ENCODE data around the gene CYYR1. TPM values are rescaled to one million over a fixed set of nuclear protein-coding genes. Genes with fewer than 3 reads are reported as not detected.
"Not testable (repeated sequence)": the region's sequence is repeated elsewhere in the genome, so short reads cannot be mapped to it uniquely, and the experiment has no call there.

Gene CYYR1
- total RNA-seq, 1 donor from 2014 or later, result 40.7 TPM

GRCh38 chr21:26460621-26461020 is 112.5 kb downstream of the CYYR1 start:
- H3K4me1 Mint-ChIP-seq (ENCODE audit: low read depth, unreplicated experiment), result peaks cover 3% of the 10 kb centered on the region
- no peak for DNase-seq
- H3K9me3 Mint-ChIP-seq (ENCODE audit: unreplicated experiment), result peaks cover 10% of the 10 kb centered on the region
- peaks cover 2% of the 10 kb centered on the region for H3K27me3 Mint-ChIP-seq (ENCODE audit: unreplicated experiment)
- no peaks in the 10 kb centered on the region for H3K36me3 Mint-ChIP-seq (ENCODE audit: unreplicated experiment)
- TF ChIP-seq CTCF (IDR thresholded peaks at IDR 0.05; ENCODE audit: partially characterized antibody, unreplicated experiment), result no peak
- no peak overlapping the region for H3K27ac Mint-ChIP-seq (ENCODE audit: unreplicated experiment)
- no peak overlapping the region for H3K4me3 Mint-ChIP-seq (ENCODE audit: unreplicated experiment)

GRCh38 chr21:26458854-26459253 is 114.2 kb downstream of the CYYR1 start:
- not testable (repeated sequence) for H3K4me1 Mint-ChIP-seq (ENCODE audit: low read depth, unreplicated experiment); H3K9me3 Mint-ChIP-seq (ENCODE audit: unreplicated experiment); H3K36me3 Mint-ChIP-seq (ENCODE audit: unreplicated experiment); H3K27me3 Mint-ChIP-seq (ENCODE audit: unreplicated experiment); DNase-seq; H3K4me3 Mint-ChIP-seq (ENCODE audit: unreplicated experiment); H3K27ac Mint-ChIP-seq (ENCODE audit: unreplicated experiment)

GRCh38 chr21:26457817-26458216 is 115.3 kb downstream of the CYYR1 start:
- Mint-ChIP-seq H3K9me3 (ENCODE audit: unreplicated experiment) (peaks cover 6% of the 10 kb centered on the region), H3K4me3 (ENCODE audit: unreplicated experiment) (no peak overlapping the region), H3K27ac (ENCODE audit: unreplicated experiment) (no peak overlapping the region), H3K36me3 (ENCODE audit: unreplicated experiment) (no peaks in the 10 kb centered on the region), H3K4me1 (ENCODE audit: low read depth, unreplicated experiment) (peaks cover 2% of the 10 kb centered on the region), H3K27me3 (ENCODE audit: unreplicated experiment) (peaks cover 4% of the 10 kb centered on the region)
- DNase-seq, result no peak
- no peak for TF ChIP-seq CTCF (IDR thresholded peaks at IDR 0.05; ENCODE audit: partially characterized antibody, unreplicated experiment)

GRCh38 chr21:26453267-26453666 is 119.8 kb downstream of the CYYR1 start:
- H3K27ac Mint-ChIP-seq (ENCODE audit: unreplicated experiment), result no peak overlapping the region
- H3K9me3 Mint-ChIP-seq (ENCODE audit: unreplicated experiment), result peaks cover 1% of the 10 kb centered on the region
- peaks cover 5% of the 10 kb centered on the region for H3K4me1 Mint-ChIP-seq (ENCODE audit: low read depth, unreplicated experiment)
- no peaks in the 10 kb centered on the region for H3K36me3 Mint-ChIP-seq (ENCODE audit: unreplicated experiment)
- peaks cover 2% of the 10 kb centered on the region for H3K27me3 Mint-ChIP-seq (ENCODE audit: unreplicated experiment)
- H3K4me3 Mint-ChIP-seq (ENCODE audit: unreplicated experiment), result no peak overlapping the region
- DNase-seq, result peak; percentile 22
- no peak for TF ChIP-seq CTCF (IDR thresholded peaks at IDR 0.05; ENCODE audit: partially characterized antibody, unreplicated experiment)

GRCh38 chr21:26451081-26451740 is 121.9 kb downstream of the CYYR1 start:
- Mint-ChIP-seq H3K27me3 (ENCODE audit: unreplicated experiment) (peaks cover 2% of the 10 kb centered on the region), H3K9me3 (ENCODE audit: unreplicated experiment) (no peaks in the 10 kb centered on the region), H3K27ac (ENCODE audit: unreplicated experiment) (no peak overlapping the region), H3K4me1 (ENCODE audit: low read depth, unreplicated experiment) (peaks cover 5% of the 10 kb centered on the region), H3K4me3 (ENCODE audit: unreplicated experiment) (no peak overlapping the region), H3K36me3 (ENCODE audit: unreplicated experiment) (no peaks in the 10 kb centered on the region)
- no peak for TF ChIP-seq CTCF (IDR thresholded peaks at IDR 0.05; ENCODE audit: partially characterized antibody, unreplicated experiment)
- no peak for DNase-seq
